GM12878 (cell line): ENCODE results near the gene FGF23. TPM values are rescaled to one million over a fixed set of nuclear protein-coding genes. Genes with fewer than 3 reads are reported as not detected.

ENCODE experiments used
- ATAC-seq: fragments of 200-7000 bp; cut with Tn5 transposase; 3 replicates; pipeline ENCODE4 v1.9.1; 2020; ENCODE audit warnings: mild to moderate bottlenecking, moderate library complexity
- BruUV-seq: library from RNA; stranded (reverse); fragments of 400-500 nt; replicated peaks from 2 replicates; lab custom pipeline; 2021; lab: Mats Ljungman, UMichigan
- CTCF ChIA-PET: fragments of 300-600 bp; sonication (Branson Sonifier 250); formaldehyde crosslinking; extraction: SDS; loops from one replicate; lab custom pipeline; 2021; ENCODE audit warnings: inconsistent platforms; lab: Yijun Ruan, JAX
- POLR2A ChIA-PET: fragments of 350-600 bp; formaldehyde crosslinking; extraction: SDS; loops from one replicate; lab custom pipeline; 2021; ENCODE audit warnings: inconsistent platforms; lab: Charles Lee
- RAD21 ChIA-PET: fragments of 300-600 bp; sonication (Branson Sonifier 250); formaldehyde crosslinking; loops from one replicate; lab custom pipeline; 2023; ENCODE audit warnings: antibody characterized with exemption; ENCODE audit not compliant: unreplicated experiment; lab: Charles Lee
- SMC1A ChIA-PET: fragments of 300-600 bp; sonication (Branson Sonifier 250); formaldehyde crosslinking; loops from one replicate; lab custom pipeline; 2023; ENCODE audit not compliant: unreplicated experiment, uncharacterized antibody; lab: Charles Lee
- DNase-seq: peaks from one replicate; pipeline ENCODE4 v3.0.0-alpha.2; 2011; ENCODE audit warnings: low read depth, low spot score
- FAIRE-seq: peaks from 3 replicates; lab custom pipeline; 2011; peaks lifted over from hg19 to GRCh38; lab: Jason Lieb, UNC
- H2AFZ ChIP-seq: 2 replicates; pipeline ENCODE4 v1.6.0; 2011; ENCODE audit warnings: low read depth, low read length, control low read depth; ENCODE audit not compliant: control insufficient read depth
- H3K27ac ChIP-seq: 2 replicates; pipeline ENCODE4 v1.5.1; 2011; ENCODE audit warnings: control low read depth; ENCODE audit not compliant: control insufficient read depth, insufficient read depth
- H3K27me3 ChIP-seq, 2 experiments: replicated peaks in 1 of 2; 2 replicates each; pipeline versions ENCODE4 v1.6.0 to v1.6.1; 2011; ENCODE audit warnings: low read length in 1 of 2; ENCODE audit not compliant: control insufficient read depth in 2 of 2, insufficient read depth in 2 of 2
- H3K36me3 ChIP-seq, 2 experiments: 2 replicates each; pipeline ENCODE4 v1.5.1; 2011; ENCODE audit warnings: low read length in 1 of 2; ENCODE audit not compliant: control insufficient read depth in 2 of 2, insufficient read depth in 2 of 2
- H3K4me1 ChIP-seq: 2 replicates; pipeline ENCODE4 v1.6.1; 2011; ENCODE audit warnings: mild to moderate bottlenecking, low read length, moderate library complexity, mixed read lengths; ENCODE audit not compliant: control insufficient read depth, insufficient read depth
- H3K4me2 ChIP-seq: 2 replicates; pipeline ENCODE4 v1.6.0; 2011; ENCODE audit warnings: control low read depth; ENCODE audit not compliant: control insufficient read depth, insufficient read depth
- H3K4me3 ChIP-seq: fragments of 200-600 bp; sonication (generic); 2 replicates; pipeline ENCODE4 v1.5.1; 2016
- H3K79me2 ChIP-seq: 2 replicates; pipeline ENCODE4 v1.6.0; 2011; ENCODE audit warnings: low read length; ENCODE audit not compliant: control insufficient read depth, insufficient read depth
- H3K9ac ChIP-seq: 2 replicates; pipeline ENCODE4 v1.8.0; 2011; ENCODE audit warnings: low read length, control low read depth, mixed read lengths; ENCODE audit not compliant: control insufficient read depth, insufficient read depth
- H3K9me3 ChIP-seq: replicated peaks from 3 replicates; pipeline ENCODE4 v1.5.1; 2011; ENCODE audit warnings: mild to moderate bottlenecking, low read length; ENCODE audit not compliant: control insufficient read depth, insufficient read depth
- H4K20me1 ChIP-seq: 2 replicates; pipeline ENCODE4 v1.6.0; 2011; ENCODE audit not compliant: control insufficient read depth, insufficient read depth
- CHD1 ChIP-seq: IDR thresholded peaks from 2 replicates; pipeline ENCODE4 v1.6.1; 2012; ENCODE audit warnings: low read depth, low read length, improper control_type of control experiment
- CREB1 ChIP-seq: IDR thresholded peaks from 2 replicates; pipeline ENCODE4 v1.6.1; 2012; ENCODE audit warnings: low read depth, mild to moderate bottlenecking, inconsistent platforms
- EP300 ChIP-seq, 2 experiments: fragments of 150-350 bp in 1 of 2; IDR thresholded peaks; 2 replicates each; pipeline ENCODE4 v1.6.1; 2011 to 2012; ENCODE audit warnings: low read depth in 2 of 2, low read length in 2 of 2, borderline replicate concordance in 1 of 2, improper control_type of control experiment in 1 of 2, inconsistent platforms in 1 of 2; ENCODE audit not compliant: control insufficient read depth in 1 of 2
- ESRRA ChIP-seq: IDR thresholded peaks from 2 replicates; pipeline ENCODE4 v1.6.1; 2012; ENCODE audit warnings: mild to moderate bottlenecking, low read length, improper control_type of control experiment
- HDGF ChIP-seq: fragments of 450-650 bp; IDR thresholded peaks from 2 replicates; pipeline ENCODE4 v1.6.1; 2016; ENCODE audit warnings: antibody characterized with exemption
- KLF5 ChIP-seq: fragments of 450-650 bp; IDR thresholded peaks from 2 replicates; pipeline ENCODE4 v1.6.1; 2014; ENCODE audit warnings: mild to moderate bottlenecking; ENCODE audit not compliant: partially characterized antibody
- LARP7 ChIP-seq: fragments of 450-650 bp; IDR thresholded peaks from 2 replicates; pipeline ENCODE4 v1.6.1; 2017; ENCODE audit warnings: mild to moderate bottlenecking
- MYB ChIP-seq: fragments of 150-350 bp; IDR thresholded peaks from 2 replicates; pipeline ENCODE4 v1.6.1; 2014; ENCODE audit warnings: mild to moderate bottlenecking, low read depth, low read length, borderline replicate concordance
- RAD21 ChIP-seq: IDR thresholded peaks from 2 replicates; pipeline ENCODE4 v1.6.1; 2011; ENCODE audit warnings: mild to moderate bottlenecking, low read depth, low read length, moderate library complexity; ENCODE audit not compliant: insufficient read depth
- RBBP5 ChIP-seq: fragments of 200-600 bp; sonication (generic); conservative IDR thresholded peaks from 2 replicates; pipeline ENCODE4 v1.6.1; 2016
- RELA ChIP-seq: fragments of 450-650 bp; IDR thresholded peaks from 2 replicates; pipeline ENCODE4 v1.8.0; 2014; ENCODE audit warnings: borderline replicate concordance; ENCODE audit not compliant: partially characterized antibody
- SIN3A ChIP-seq: IDR thresholded peaks from 2 replicates; pipeline ENCODE4 v1.6.1; 2012; ENCODE audit warnings: low read depth, low read length, improper control_type of control experiment
- SMAD5 ChIP-seq: IDR thresholded peaks from 2 replicates; pipeline ENCODE4 v1.6.1; 2016; ENCODE audit warnings: antibody characterized with exemption, low read depth
- STAT3 ChIP-seq: IDR thresholded peaks from 2 replicates; pipeline ENCODE4 v1.6.1; 2011; ENCODE audit warnings: low read depth, low read length, improper control_type of control experiment
- WGBS: methylation state at CpG from one replicate; pipeline ENCODE4 v1.1.6; 2016; ENCODE audit warnings: low lambda C conversion rate; ENCODE audit not compliant: insufficient replicate concordance, insufficient coverage; ENCODE audit errors: missing lambda C conversion rate; 5-methylcytosine and 5-hydroxymethylcytosine counted together
- in situ Hi-C: fragments of 300-500 bp; cut with MboI; formaldehyde crosslinking; loops from 9 replicates; pipeline ENCODE4 v1.14.3; 2018; ENCODE audit warnings: mixed read lengths
- intact Hi-C: fragments of 100-400 bp; cut with micrococcal nuclease; formaldehyde crosslinking; loops from one replicate; pipeline ENCODE4 v1.14.2; 2022; ENCODE audit not compliant: unreplicated experiment
- polyA plus RNA-seq, 11 experiments: library from polyadenylated mRNA; depleted of rRNA in 4 of 11; unstranded in 6 of 11; stranded (reverse) in 5 of 11; fragments of >200 nt; fragmentation: Nextera tagmentation in 4 of 11; fragmentation: Illumina TruSeq in 1 of 11; extraction: Ambion mirVana in 4 of 11; extraction: Trizol in 1 of 11; gene quantifications; 1 replicate in 1 of 11; 2 replicates in 10 of 11; pipeline versions ENCODE4 v1.2.1 to v1.2.3, GENCODE V29; 2011 to 2016; ENCODE audit warnings: inconsistent platforms in 2 of 11, missing spikeins in 2 of 11, low read depth in 1 of 11
- total RNA-seq, 4 experiments: library from RNA; depleted of rRNA in 3 of 4; stranded (reverse); fragments of >200 nt in 3 of 4; fragmentation: Illumina TruSeq in 1 of 4; extraction: Trizol in 1 of 4; gene quantifications; 2 replicates each; pipeline versions ENCODE4 v1.2.1 to v1.2.3, GENCODE V29; 2013 to 2021
- TF ChIP-seq, protein P1 (sequence below): fragments of 450-650 bp; formaldehyde crosslinking; IDR thresholded peaks from 2 replicates; pipeline ENCODE4 v1.4.0; 2020; ENCODE audit warnings: mild to moderate bottlenecking, moderate library complexity
- TF ChIP-seq, protein P2 (sequence below): IDR thresholded peaks from 2 replicates; pipeline ENCODE4 v1.6.1; 2011; ENCODE audit warnings: borderline replicate concordance, low read depth, mild to moderate bottlenecking, moderate library complexity, mixed read lengths, low read length; ENCODE audit not compliant: insufficient read depth; ENCODE audit errors: extremely low read length
- TF ChIP-seq, protein P3 (sequence below): fragments of 450-650 bp; IDR thresholded peaks from 2 replicates; pipeline ENCODE4 v1.6.1; 2017; ENCODE audit warnings: mild to moderate bottlenecking, moderate library complexity

Gene FGF23
- total and polyA plus RNA-seq, 10 of the 15 experiments (the other 5 are each of a cell fraction or from before 2014, with no cell fraction given) = not detected

DNA sequence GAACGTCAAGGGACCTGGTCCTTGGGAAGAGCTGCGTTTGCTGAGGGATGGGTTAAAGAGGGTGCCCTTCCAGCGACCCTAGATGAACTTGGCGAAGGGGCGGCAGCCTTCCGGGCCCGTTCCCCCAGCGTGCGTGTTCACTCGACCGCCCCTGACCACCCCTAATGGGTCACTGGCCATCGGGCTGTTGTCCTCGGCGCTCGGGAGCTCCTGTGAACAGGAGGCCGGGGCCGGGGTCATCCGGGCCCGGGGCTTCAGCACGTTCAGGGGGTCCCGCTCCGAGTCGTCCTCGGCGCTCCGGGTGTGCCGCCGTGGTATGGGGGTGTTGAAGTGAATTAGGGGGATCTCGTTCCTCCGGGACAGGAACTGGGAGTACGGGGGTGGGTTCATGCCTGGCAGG, 9.2 kb downstream of the FGF23 start:
- no peaks in the 10 kb centered on the region for H3K9me3 ChIP-seq
- in situ Hi-C loops (no loop called here), intact Hi-C loops (no loop called here)
- ChIA-PET POLR2A (no interaction called here), SMC1A (interaction anchor here (1.2 kb wide), 1 partner anchor 485 kb away, joined by 3 read pairs; no protein-coding TSS in a partner anchor), CTCF (interaction anchor here (0.6 kb wide), 1 partner anchor 13 kb away, joined by 4 read pairs; no protein-coding TSS in a partner anchor), RAD21 (no interaction called here)
- no peaks in the 10 kb centered on the region for H3K36me3 ChIP-seq
- H3K9ac ChIP-seq = no peak overlapping the region
- 75% methylated on average over 31 of the region's 31 CpGs for WGBS
- H3K27ac ChIP-seq = no peak overlapping the region
- no peaks in the 10 kb centered on the region for H4K20me1 ChIP-seq
- no TSS peak for BruUV-seq
- no peaks in the 10 kb centered on the region for H3K79me2 ChIP-seq
- no peak overlapping the region for H2AFZ ChIP-seq
- no peaks in the 10 kb centered on the region for H3K4me1 ChIP-seq
- H3K4me2 ChIP-seq = no peak overlapping the region
- H3K4me3 ChIP-seq = no peak overlapping the region
- FAIRE-seq = no peak
- ATAC-seq = no peak
- H3K27me3 ChIP-seq = no peaks in the 10 kb centered on the region; a peak in 2 of 4 replicates
- DNase-seq = no peak
- TF ChIP-seq RAD21 (no peak), STAT3 (no peak), ESRRA (no peak), HDGF (no peak), EP300 (IDR thresholded peaks at IDR 0.05; ENCODE audit: borderline replicate concordance in 1 of 2, control insufficient read depth in 1 of 2, low read depth in 2 of 2, low read length in 2 of 2) (no peak), SIN3A (no peak), LARP7 (no peak), CHD1 (no peak), MYB (no peak), CREB1 (no peak), SMAD5 (no peak), RELA (no peak), RBBP5 (no peak), KLF5 (no peak)
- TF ChIP-seq, protein P1, sequence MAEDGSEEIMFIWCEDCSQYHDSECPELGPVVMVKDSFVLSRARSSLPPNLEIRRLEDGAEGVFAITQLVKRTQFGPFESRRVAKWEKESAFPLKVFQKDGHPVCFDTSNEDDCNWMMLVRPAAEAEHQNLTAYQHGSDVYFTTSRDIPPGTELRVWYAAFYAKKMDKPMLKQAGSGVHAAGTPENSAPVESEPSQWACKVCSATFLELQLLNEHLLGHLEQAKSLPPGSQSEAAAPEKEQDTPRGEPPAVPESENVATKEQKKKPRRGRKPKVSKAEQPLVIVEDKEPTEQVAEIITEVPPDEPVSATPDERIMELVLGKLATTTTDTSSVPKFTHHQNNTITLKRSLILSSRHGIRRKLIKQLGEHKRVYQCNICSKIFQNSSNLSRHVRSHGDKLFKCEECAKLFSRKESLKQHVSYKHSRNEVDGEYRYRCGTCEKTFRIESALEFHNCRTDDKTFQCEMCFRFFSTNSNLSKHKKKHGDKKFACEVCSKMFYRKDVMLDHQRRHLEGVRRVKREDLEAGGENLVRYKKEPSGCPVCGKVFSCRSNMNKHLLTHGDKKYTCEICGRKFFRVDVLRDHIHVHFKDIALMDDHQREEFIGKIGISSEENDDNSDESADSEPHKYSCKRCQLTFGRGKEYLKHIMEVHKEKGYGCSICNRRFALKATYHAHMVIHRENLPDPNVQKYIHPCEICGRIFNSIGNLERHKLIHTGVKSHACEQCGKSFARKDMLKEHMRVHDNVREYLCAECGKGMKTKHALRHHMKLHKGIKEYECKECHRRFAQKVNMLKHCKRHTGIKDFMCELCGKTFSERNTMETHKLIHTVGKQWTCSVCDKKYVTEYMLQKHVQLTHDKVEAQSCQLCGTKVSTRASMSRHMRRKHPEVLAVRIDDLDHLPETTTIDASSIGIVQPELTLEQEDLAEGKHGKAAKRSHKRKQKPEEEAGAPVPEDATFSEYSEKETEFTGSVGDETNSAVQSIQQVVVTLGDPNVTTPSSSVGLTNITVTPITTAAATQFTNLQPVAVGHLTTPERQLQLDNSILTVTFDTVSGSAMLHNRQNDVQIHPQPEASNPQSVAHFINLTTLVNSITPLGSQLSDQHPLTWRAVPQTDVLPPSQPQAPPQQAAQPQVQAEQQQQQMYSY = no peak
- TF ChIP-seq, protein P2, sequence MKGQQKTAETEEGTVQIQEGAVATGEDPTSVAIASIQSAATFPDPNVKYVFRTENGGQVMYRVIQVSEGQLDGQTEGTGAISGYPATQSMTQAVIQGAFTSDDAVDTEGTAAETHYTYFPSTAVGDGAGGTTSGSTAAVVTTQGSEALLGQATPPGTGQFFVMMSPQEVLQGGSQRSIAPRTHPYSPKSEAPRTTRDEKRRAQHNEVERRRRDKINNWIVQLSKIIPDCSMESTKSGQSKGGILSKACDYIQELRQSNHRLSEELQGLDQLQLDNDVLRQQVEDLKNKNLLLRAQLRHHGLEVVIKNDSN = no peak
- TF ChIP-seq, protein P3, sequence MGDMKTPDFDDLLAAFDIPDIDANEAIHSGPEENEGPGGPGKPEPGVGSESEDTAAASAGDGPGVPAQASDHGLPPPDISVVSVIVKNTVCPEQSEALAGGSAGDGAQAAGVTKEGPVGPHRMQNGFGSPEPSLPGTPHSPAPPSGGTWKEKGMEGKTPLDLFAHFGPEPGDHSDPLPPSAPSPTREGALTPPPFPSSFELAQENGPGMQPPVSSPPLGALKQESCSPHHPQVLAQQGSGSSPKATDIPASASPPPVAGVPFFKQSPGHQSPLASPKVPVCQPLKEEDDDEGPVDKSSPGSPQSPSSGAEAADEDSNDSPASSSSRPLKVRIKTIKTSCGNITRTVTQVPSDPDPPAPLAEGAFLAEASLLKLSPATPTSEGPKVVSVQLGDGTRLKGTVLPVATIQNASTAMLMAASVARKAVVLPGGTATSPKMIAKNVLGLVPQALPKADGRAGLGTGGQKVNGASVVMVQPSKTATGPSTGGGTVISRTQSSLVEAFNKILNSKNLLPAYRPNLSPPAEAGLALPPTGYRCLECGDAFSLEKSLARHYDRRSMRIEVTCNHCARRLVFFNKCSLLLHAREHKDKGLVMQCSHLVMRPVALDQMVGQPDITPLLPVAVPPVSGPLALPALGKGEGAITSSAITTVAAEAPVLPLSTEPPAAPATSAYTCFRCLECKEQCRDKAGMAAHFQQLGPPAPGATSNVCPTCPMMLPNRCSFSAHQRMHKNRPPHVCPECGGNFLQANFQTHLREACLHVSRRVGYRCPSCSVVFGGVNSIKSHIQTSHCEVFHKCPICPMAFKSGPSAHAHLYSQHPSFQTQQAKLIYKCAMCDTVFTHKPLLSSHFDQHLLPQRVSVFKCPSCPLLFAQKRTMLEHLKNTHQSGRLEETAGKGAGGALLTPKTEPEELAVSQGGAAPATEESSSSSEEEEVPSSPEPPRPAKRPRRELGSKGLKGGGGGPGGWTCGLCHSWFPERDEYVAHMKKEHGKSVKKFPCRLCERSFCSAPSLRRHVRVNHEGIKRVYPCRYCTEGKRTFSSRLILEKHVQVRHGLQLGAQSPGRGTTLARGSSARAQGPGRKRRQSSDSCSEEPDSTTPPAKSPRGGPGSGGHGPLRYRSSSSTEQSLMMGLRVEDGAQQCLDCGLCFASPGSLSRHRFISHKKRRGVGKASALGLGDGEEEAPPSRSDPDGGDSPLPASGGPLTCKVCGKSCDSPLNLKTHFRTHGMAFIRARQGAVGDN = no peak
